Upper lobe of left lung (tissue), 4 donors: ENCODE results near the gene PROB1.

Source experiments
- CTCF ChIP-seq, 6 experiments: fragments of 450-650 bp in 4 of 6; fragments of 200-600 bp in 2 of 6; sonication (generic) in 2 of 6; IDR thresholded peaks; one replicate each; pipeline ENCODE4 v1.5.1; 2016 to 2019; ENCODE audit warnings: antibody characterized with exemption in 6 of 6
- POLR2A ChIP-seq, 4 donors: fragments of 450-650 bp; IDR thresholded peaks; one replicate each; pipeline ENCODE4 v1.5.1; 2016 to 2017; ENCODE audit warnings: antibody characterized with exemption in 4 of 4, mild to moderate bottlenecking in 2 of 4

GRCh38 chr5:139443831-139444453 is 49.0 kb upstream of the PROB1 start:
- TF ChIP-seq POLR2A (IDR thresholded peaks at IDR 0.05) (no peak), CTCF (IDR thresholded peaks at IDR 0.05) (no peak)
